ENCODE data around the gene PSAP. TPM values are rescaled to one million over a fixed set of nuclear protein-coding genes. Genes with fewer than 3 reads are reported as not detected.

PSAP gene
- total RNA-seq, 1 experiment from 2014 or later: 397 TPM

GRCh38 chr10:71790749-71791440, 60.2 kb downstream of the PSAP start (continued):
- TF ChIP-seq FOXP4 (CRISPR knock-in tag; IDR thresholded peaks at IDR 0.05) (no peak), GRHL2 (CRISPR knock-in tag; IDR thresholded peaks at IDR 0.05; ENCODE audit: insufficient replicate concordance, severe bottlenecking) (no peak), CTCF (IDR thresholded peaks at IDR 0.05) (no peak), MXD4 (CRISPR knock-in tag; IDR thresholded peaks at IDR 0.05; ENCODE audit: borderline replicate concordance) (no peak), EMX1 (CRISPR knock-in tag; IDR thresholded peaks at IDR 0.05) (no peak), GABPB1 (CRISPR knock-in tag; IDR thresholded peaks at IDR 0.05) (no peak), FOXK1 (CRISPR knock-in tag; IDR thresholded peaks at IDR 0.05) (no peak), SP1 (CRISPR knock-in tag; conservative IDR thresholded peaks at IDR 0.05) (no peak), TCF7 (CRISPR knock-in tag; IDR thresholded peaks at IDR 0.05; ENCODE audit: low read depth) (no peak), PRRX2 (CRISPR knock-in tag; IDR thresholded peaks at IDR 0.05) (no peak), ZNF532 (CRISPR knock-in tag; IDR thresholded peaks at IDR 0.05; ENCODE audit: borderline replicate concordance) (no peak), ZNF121 (CRISPR knock-in tag; IDR thresholded peaks at IDR 0.05) (no peak), E2F4 (CRISPR knock-in tag; IDR thresholded peaks at IDR 0.05; ENCODE audit: borderline replicate concordance, low read depth) (no peak)

- ATAC-seq (no peak), DNase-seq (ENCODE audit: low spot score) (no peak)
- no peaks in the 10 kb centered on the region for H3K4me1 Mint-ChIP-seq
- H3K27ac Mint-ChIP-seq: no peak overlapping the region
- ChIA-PET POLR2A (no interaction called here), CTCF (no interaction called here)
- no peak overlapping the region for H3K4me3 Mint-ChIP-seq
- no peaks in the 10 kb centered on the region for H3K9me3 Mint-ChIP-seq
- H3K27me3 Mint-ChIP-seq (ENCODE audit: low read depth): no peaks in the 10 kb centered on the region; the same call in 1 of the 2 replicates
- H3K36me3 Mint-ChIP-seq: no peaks in the 10 kb centered on the region
- TF ChIP-seq E2F1 (CRISPR knock-in tag; IDR thresholded peaks at IDR 0.05) (no peak), SOX15 (CRISPR knock-in tag; IDR thresholded peaks at IDR 0.05) (no peak), NR2C2 (CRISPR knock-in tag; IDR thresholded peaks at IDR 0.05) (no peak), ZNF425 (CRISPR knock-in tag; conservative IDR thresholded peaks at IDR 0.05) (no peak), IRF2 (CRISPR knock-in tag; IDR thresholded peaks at IDR 0.05; ENCODE audit: borderline replicate concordance, low read depth) (no peak), RORB (CRISPR knock-in tag; IDR thresholded peaks at IDR 0.05) (no peak), MAX (CRISPR knock-in tag; IDR thresholded peaks at IDR 0.05) (no peak), PREB (CRISPR knock-in tag; IDR thresholded peaks at IDR 0.05; ENCODE audit: borderline replicate concordance) (no peak), USF2 (CRISPR knock-in tag; IDR thresholded peaks at IDR 0.05) (no peak)
Observed at GRCh38 chr10:71789871-71790270, 61.2 kb downstream of the PSAP start.
